GM12874 (cell line): ENCODE results near the gene HSPA1L.

ENCODE experiments used
- TF ChIP-seq, protein P1 (sequence below): IDR thresholded peaks from 2 replicates; pipeline ENCODE4 v1.5.1; 2011; ENCODE audit warnings: low read depth, mild to moderate bottlenecking, control low read depth, low read length, moderate library complexity; ENCODE audit not compliant: insufficient read depth

The HSPA1L gene

DNA sequence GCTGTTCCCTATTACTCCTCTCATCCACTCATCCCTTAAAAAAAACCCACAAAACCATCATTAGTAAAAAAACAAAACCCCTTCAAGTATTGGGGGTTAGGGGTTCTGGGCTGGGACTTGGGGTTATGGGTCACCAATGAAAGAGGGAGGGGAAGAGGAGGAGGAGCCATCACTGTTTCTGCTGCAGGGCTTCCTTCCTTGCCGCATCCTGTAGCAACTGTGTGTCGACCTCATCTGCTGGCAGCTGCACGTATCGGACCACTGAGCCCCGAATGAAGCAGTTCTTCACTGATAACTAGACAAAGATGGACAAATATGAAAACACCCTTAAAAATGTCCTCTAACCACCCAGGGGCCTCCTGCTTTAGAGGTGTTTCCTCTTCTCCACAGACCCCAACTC, 17.5 kb downstream of the HSPA1L start:
- TF ChIP-seq, protein P1, sequence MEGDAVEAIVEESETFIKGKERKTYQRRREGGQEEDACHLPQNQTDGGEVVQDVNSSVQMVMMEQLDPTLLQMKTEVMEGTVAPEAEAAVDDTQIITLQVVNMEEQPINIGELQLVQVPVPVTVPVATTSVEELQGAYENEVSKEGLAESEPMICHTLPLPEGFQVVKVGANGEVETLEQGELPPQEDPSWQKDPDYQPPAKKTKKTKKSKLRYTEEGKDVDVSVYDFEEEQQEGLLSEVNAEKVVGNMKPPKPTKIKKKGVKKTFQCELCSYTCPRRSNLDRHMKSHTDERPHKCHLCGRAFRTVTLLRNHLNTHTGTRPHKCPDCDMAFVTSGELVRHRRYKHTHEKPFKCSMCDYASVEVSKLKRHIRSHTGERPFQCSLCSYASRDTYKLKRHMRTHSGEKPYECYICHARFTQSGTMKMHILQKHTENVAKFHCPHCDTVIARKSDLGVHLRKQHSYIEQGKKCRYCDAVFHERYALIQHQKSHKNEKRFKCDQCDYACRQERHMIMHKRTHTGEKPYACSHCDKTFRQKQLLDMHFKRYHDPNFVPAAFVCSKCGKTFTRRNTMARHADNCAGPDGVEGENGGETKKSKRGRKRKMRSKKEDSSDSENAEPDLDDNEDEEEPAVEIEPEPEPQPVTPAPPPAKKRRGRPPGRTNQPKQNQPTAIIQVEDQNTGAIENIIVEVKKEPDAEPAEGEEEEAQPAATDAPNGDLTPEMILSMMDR = no peak

DNA sequence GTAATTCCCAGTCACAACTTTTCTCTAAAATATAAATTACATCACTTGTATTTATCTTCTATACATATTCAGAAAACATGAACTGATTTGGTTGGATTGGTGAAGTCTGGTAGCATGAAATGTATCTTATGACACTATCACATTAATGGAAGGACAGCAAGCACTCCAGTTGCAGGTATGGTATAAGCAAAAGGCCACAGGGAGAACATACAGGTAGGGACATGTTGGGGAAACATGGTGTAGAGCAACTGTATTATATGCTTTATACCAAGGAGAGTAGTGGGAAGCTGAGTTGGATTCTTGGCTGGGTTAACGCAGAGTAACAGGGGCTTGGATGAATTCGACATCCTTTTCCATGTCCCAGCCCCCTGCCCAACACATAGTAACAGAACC, 18.1 kb downstream of the HSPA1L start:
- TF ChIP-seq, protein P1 = no peak

DNA sequence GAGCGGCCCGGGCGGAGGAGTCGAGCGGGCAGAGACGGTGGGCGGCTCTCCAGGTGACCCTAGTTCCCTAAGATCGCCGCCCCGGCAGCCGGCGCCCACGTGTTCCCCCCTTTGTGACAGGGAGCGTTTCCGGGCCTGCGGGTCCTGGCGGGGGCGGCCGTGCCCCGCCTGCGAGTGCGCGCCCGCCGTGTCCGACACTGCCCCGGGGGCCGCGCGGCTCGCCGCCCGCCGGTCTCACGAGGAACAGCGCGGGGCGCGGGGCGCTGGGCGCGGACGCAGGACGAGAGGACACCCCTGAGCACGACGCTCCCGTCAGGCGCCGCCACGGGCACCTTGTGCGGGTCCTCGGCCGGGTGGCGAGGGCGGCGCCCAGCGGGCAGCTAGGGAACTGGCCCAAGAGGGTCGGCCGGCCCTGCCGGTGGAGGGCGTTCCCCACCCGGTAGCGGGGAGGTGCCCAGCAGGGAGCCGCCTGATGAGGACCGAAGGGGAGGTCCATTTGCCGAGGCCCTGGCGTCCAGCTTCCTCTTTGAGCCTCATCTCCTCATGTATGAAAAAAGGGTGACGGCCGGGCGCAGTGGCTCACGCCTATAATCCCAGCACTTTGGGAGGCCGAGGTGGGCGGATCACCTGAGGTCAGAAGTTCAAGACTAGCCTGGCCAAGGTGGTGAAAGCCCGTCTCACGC, 19.3 kb downstream of the HSPA1L start, which contains the start of gene VARS1:
TSS of gene VARS1 (minus strand) at position 137 of the 683 bp plus-strand sequence. CDS start 535 bp downstream, outside the sequence.
- TF ChIP-seq, protein P1 = peak; percentile 94

DNA sequence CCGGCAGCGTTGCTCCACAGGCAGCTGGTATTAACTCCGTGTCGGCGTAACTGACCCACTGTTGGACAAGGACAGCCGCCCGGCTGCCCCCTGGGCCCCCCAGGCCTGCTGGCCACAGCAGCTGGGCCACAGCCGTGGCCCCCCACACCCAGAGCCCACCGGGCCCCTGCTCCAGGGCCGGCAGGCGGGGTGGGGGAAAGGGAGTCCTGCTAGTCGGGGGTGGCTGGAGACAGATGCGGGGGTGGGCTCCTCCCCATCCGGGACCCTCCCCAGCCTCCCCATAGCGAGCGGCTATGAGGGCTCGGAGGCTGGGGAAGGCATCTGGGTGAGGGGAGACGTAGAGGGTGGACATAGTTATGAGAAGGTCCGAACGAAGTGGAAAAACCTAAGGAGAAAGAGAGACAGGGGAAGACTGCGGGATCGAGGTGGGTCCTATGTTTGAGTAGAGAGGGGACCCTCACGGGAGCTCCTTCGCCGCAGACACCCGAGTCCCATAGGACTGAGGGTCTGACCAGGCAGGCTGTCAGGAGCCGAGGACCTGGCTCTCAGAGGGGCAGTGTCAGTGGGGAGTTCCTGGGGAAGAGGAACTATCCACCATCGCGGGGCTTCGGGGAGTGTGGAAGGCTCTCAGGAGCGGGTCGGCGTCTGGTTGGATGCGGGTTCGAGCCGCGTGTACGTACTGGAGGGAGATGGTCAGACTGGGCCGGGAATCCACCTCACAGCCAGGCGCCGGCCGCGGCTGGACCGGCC, 20.0 kb downstream of the HSPA1L start:
- TF ChIP-seq, protein P1 = no peak

DNA sequence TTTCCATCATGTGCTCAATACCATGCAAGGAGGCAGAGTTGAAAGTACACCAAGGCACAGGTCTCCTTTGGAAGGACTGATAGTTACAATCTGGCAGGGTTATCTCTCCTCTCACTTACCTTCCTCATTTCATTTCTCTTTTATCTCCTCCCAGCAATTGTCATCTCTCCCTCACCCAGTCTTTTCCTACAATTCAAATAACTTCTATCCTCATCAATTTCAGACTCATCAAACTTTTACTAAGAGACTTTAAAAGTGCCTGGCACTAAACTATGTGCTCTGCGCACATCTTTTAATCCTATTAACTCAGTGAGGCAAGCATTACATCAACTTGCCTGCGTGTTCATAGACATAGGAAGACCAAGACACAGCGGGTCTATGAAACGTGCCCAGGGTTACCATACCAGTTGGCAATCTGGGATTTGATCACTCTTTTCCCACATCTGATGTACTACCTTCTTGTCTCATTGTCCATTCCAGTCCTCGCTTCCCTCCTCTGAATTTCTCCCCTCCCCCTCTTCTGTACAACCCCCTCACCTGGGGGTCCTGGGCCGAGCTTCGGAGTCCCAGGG, 20.7 kb downstream of the HSPA1L start:
- TF ChIP-seq, protein P1 = no peak

DNA sequence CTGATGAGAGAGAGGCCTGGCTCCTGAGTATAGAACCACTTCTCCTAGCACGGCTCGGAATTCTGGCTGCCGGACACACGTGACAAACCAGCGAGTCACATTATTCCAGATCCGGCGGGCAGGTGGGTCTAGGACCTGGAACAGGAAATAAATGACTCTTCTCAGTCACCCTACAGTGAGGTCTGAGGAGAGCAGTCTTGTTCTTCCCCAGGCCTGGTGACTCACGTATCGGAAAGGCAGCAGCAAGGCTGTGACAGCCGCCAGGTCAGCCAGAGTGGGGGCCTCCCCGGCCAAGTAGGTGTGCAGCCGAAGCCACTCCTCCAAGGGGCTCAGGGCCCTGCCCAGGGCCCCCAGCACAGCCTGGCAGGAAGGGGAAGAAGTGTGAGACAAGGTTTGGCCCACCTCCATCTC, 22.3 kb downstream of the HSPA1L start:
- TF ChIP-seq, protein P1 = no peak

DNA sequence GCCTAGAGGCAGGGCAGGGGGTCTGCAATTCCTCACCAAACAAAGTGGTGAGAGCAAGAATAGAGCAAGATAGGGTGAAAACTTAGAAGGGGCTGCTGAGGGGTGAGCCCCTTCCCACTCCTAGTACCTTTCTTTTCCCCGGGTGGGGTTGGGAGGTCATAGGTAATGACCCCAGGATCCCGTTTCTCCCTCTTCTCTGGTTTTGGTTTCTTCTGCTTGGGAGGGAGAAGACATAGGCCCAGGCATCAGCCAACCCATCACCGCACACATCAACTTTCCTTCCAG, 23.1 kb downstream of the HSPA1L start:
- TF ChIP-seq, protein P1 = no peak
